Amygdala (tissue), 56 donors: ENCODE results near the gene ATP5PO.
A peak's percentile ranks its signal among the peaks of the same experiment; 100 is the strongest.
"Not testable (repeated sequence)": the region's sequence is repeated elsewhere in the genome, so short reads cannot be mapped to it uniquely, and the experiment has no call there.

ENCODE experiments used
- DNase-seq, 56 donors: peaks; one replicate each; lab custom pipeline; 2025; lab: John Stamatoyannopoulos, UW

ATP5PO gene

DNA sequence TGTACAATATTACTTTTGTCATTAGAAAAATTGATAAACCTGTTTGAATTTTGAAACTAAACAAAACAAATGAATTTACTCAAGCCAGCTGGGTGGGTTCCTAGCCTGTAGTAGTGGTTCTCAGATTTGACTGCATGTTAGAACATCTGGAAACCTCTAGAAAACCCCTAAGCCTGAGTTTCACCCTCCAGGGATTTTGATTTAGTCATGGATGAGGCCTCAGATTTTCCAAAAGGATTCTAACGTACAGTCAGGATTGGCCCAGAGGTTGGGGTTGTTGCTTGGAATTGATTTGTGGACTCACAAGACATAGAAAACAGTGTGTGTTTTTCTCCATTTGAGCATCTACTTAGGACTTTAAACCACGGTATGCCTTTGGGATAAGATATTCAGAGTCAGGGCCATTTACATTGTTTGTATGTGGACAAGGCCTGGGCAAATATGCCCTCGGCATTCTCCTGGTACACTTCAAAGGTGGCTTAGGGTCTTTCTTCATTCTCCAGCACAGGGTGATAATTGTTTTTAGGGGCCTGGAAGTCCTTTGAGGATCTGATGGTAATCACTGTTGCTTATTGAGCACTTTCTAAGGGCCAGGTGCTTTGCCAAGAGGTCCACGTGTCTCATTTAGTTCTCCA is 42.6 kb downstream of the ATP5PO start:
- DNase-seq, result no peak

DNA sequence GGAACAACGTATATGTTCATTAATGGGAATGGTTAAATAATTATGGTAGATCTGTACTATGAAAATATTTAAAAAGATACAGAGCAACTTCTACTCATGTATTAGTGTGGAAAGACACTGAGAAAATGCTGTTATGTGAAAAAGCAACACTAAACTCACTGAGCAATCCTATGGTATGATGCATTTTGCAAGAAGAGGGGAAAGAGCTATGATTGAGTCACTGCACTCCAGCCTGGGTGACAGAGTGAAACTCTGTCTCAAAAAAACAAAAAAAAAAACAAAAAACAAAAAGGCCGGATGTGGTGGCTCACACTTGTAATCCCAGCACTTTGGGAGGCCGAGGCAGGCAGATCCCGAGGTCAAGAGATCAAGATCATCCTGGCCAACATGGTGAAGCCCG is 44.4 kb downstream of the ATP5PO start:
- DNase-seq, result no peak

DNA sequence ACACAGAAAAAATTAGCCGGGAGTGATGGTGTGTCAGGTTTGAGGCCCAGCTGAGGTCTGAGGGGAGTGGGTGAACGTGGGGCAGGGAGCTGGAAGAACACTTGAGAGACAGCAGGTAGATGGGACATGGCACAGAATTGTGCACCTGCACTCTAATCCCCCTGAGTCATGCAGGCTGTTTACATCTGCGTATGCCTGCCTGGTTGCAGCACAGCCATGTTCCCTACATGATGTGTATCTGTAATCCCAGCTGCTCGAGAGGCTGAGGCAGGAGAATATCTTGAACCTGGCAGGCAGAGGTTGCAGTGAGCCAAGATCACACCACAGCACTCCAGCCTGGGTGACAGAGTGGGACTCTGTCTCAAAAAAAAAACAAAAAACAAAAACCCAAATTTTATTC is 44.8 kb downstream of the ATP5PO start:
- no peak for DNase-seq

DNA sequence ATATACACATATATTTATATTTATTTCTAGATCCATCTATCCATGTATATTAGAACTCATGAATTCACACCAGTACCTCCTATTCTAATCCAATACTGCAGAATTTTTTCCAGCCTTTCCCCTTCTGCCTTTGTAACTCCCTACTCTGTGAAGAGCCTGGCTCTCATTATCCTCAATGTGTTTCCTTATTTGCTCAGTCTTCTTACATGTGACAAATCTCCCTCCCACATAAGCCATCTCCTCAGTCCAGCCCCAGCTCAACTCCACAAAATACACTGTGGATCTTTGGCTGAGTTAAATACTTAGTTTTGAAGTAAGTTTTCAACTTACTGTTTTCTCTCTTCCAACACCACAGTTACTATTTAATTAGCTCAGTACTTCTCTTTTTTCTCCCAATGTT is 45.7 kb downstream of the ATP5PO start:
- DNase-seq, result no peak

DNA sequence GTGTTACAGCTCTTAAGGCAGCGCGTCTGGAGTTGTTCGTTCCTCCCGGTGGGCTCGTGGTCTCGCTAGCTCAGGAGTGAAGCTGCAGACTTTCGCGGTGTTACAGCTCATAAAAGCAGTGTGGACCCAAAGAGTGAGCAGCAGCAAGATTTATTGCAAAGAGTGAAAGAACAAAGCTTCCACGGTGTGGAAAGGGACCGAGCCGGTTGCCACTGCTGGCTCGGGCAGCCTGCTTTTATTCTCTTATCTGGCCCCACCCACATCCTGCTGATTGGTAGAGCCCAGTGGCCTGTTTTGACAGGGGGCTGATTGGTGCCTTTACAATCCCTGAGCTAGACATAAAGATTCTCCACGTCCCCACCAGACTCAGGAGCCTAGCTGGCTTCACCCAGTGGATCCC is 47.7 kb downstream of the ATP5PO start:
- not testable (repeated sequence) for DNase-seq

DNA sequence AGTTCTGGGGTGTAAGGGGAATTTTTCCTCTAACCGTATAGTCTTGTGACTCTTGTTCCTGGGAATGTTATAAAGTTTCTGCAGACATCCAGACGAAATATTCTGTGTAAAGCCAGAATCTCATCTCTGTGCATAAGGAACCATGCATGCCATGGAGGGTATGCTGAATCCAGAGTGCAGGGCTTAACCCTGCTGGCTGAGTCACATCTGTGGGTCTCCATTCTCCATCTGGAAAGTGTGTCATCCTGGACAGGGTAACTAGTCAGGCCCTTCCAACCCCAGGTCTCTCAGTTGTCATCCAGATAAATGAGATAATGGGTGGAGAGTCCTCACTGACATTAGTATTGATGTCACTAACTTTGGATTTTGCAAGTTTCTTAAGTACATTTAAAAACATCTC is 48.8 kb downstream of the ATP5PO start:
- DNase-seq, result no peak

DNA sequence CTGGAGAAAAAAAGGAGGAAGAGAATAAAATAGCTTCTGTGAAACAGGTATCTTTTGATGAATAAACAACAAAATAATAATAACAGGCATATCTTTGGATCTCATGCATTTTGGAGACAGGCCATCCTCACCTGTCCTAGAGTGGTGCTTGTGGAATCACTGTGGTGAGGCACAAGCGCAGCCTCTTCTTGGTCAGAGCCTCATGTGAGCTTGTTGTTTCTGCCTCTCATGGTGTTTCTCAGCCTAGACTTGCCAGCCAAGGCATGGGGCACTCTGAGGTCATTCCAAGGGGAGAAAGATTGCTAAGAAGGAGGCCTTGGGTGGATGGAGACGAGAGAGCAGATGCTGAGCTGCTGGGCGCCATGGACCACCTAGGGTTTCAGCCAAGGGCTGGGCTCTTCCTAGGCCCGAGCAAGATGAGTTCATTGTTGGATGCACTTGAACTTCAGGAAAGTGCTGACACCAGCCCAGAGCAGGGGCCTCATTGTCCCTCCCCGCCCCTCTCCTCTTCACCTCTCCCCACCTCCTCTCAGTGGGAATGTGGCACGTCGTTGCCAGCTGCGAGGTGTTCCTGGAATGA is 49.5 kb downstream of the ATP5PO start:
- no peak for DNase-seq

DNA sequence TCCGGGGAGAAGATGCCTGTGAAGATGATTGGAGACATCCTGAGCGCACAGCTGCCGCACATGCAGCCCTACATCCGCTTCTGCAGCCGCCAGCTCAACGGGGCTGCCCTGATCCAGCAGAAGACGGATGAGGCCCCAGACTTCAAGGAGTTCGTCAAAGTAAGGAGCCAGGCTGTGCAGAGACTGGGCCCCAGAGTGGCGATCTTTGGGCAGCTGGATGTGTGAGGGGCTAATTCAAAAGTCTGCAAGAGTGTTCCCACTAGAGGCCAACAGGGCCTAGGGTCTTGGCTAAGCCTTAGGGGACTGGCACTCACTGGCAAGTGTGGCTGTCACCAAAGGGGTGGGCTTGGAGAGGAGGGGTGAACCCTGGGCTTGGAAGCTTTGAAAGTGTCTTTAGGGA is 50.4 kb downstream of the ATP5PO start:
- no peak for DNase-seq

DNA sequence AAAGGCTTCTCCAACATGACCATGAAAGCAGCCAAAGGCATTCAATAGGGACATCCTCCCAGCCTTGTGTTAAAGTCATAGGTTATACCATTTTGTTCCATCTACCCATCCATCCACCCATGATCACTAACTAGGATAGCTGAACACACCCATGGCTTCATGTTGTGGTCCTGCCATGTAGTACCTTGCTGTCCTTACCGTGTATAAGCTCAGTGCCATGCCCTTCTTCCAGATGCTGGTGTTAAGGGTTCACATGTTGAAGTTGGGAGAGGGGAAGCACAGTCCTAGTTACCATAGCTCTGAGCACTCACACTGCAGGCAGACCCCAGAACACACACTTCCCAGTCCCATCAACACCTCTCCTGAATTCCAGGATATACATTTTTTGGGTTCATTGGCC is 51.5 kb downstream of the ATP5PO start:
- no peak for DNase-seq

DNA sequence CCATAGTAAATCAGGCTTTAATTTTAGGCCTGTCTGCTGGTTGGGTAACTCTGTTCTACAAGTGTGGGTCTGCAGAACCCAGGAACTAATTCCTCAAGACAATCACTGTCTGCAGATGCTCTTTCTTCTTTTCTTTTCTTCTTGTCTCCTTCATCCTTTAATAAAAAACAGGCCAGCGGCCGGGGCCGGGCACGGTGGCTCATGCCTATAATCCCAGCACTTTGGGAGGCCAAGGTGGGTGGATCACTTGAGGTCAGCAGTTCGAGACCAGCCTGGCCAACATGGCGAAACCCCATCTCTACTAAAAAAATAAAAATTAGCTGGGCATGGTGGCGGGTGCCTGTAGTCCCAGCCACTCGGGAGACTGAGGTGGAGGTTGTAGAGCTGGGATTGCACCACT is 52.4 kb downstream of the ATP5PO start:
- DNase-seq, result not testable (repeated sequence)

DNA sequence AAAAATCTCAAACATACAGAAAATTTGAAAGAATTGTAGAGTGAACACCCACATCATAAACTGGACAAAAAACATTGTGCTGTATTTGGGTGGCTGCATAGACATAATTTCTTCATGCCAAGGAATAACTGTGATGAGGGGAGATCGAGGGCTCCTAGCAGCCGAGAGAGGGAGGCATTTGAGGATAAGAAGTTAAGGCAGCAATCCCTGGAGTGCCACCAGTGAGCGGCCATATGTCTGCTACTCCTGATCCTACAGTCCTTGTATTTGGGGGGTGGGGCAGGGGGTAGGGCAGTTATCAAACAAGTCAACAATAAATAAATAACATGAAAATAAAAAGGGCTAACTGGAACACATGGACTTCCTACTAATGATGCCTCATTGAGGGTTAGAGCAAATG is 54.5 kb downstream of the ATP5PO start:
- no peak for DNase-seq

DNA sequence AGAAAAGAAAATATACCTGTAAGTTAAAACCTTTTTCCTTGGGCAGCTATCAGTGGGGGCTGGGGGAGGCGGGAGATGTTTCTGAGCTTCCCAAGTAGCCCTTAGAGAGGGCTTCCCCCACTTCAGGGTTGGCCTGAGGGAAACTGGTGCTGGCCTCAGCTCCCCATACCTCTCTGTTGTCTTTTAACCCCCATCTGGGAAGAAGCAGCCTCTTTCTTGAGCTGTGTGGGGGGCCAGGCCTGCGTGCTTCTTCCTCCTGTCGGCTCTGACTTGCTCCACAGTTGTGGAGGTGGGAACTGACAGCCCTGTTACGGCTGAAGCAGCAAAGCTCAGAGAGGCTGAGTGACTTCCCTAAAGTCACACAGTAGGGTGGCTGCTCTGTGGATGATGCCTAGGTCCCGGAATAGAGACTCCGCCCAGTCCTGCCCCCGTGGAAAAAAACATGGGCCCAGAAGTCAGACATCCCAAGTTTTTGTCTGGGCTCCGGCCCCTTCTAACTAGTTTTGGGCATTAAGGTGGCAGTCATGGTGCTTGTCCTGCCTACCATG is 55.2 kb downstream of the ATP5PO start:
- DNase-seq, result no peak

DNA sequence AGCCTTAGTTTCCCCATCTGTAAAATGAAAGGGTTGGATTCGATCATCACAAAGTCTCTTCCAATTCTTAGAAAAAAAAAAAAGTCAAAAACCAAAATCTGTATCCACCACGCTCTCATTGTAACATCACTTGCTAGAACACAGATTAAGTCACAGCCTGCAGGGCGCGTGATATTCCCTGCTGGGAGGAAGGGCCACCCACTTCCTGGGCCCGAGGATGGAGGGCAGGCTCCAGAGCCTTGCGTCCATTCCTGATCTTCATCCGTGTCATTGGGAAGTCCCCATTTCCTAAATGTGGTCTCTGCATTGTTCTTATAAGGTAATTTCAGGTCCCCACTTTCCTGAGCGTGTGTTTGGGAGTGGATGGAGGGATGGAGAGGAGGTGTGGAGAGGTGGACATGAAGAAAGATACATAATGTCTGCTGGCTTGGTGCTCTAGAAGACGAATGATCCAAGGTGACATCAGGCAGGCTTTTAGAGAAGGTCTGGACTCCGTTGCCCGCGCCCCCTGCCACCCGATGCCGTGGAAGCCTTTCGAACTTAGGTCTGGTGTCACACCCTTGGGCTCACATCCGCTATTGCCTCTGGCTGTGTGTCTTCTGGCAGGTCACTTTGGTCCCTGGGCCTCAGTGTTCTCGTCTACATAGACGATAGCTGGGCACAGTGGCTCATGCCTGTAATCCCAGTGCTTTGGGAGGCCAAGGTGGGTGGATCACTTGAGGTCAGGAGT is 56.1 kb downstream of the ATP5PO start:
- DNase-seq, result no peak

DNA sequence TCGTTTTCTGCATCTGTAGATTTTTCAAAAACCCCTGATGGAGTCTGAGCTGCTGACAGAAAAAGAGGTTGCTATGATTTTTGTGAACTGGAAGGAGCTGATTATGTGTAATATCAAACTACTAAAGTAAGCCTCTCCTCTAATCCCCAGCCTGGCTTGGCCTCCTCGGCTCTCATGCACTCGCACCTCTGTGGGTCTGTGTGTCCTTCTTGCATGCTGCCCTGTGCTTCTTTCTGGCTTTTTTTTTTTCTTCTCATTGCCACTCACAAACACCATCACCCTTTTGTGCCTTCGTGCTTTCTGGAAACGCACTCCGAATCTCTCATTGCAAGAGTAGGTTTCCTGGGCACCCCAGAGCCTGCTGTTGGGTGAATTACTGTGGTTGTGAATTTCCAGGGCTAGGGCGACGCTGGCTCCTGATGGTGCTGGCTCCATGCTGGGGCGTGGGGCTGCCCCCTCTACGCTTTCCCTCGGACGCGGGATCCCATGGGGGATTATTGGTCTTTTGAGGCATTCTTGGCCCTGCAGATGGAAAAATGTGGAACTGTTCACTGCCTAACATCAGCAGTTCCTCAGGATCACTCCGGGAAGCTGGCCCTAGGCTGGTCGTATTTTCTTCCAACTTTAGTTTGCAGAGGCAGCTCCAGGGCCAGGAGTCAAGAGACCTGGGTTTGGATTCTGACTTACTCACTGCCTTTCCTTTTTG is 56.8 kb downstream of the ATP5PO start:
- peak in 2 of 56 donors; percentile 34 to 56 for DNase-seq

DNA sequence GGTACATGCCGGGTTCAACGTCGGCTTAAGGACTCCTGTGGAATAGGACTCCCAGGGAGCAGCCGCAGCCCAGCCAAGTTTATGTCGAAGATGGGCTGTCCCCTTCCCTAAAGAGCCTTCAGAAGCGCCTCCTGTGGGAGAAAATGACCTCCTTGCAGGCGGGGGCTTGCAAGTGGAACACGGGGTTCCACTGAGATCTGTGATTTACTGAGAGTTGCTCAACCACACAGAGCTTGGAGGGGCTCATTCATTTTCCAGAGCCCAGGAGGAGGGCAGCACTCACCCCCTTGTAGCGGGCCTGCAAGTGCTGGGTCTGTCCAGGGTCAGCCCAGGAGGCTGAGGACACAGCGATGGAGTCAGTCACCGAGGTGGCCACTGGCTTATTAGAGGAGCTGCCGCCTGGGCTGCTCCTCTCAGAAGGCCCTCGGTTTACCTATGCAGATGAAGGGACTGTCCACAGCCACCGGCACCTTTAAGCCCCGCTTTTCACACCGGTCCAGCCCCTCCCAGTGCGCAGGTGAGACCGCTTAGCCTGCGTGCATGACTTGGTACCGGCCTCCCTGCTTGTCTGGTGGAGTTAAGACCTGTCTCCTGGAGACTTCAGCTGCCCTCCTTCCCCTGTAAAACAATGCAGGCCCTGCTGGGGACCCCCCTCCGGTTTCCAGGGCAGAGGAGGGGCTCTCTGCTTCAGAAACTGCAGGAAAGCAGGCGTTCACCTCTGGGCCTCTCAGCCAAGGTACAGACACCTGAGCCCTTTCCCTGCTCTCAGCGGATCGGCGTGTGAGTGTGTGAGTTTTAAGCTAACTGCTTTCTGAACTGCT is 57.5 kb downstream of the ATP5PO start:
- no peak for DNase-seq

DNA sequence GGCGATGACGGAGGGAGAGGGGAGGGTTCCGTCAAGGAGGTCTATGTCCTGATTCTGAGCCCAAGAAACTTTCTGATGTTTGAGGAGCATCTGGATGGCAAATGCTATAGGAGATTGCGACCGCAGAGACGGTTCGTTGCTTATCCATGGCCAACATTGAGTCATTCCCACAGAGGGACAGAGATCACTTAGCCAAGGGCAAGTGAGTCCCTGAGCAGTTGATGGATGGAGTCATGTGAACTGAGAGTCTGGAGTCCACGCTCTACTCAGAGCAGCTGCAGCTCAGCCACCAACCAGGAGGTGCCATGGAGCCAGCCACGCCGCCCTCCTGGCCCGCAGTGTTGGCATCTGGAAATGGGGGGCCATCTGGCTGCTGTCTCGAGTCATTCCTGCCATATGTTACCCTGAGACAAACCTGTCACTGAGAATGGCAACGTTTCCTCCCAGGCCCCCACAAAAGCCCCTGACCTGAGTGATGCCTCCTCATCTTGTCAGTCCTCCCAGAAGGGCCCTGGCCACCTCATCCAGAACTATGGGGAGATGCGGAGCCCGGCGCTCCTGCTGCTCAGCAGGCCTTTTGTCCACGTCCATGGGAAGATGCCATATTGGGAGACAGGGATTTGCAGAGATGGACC is 58.6 kb downstream of the ATP5PO start:
- DNase-seq, result no peak

DNA sequence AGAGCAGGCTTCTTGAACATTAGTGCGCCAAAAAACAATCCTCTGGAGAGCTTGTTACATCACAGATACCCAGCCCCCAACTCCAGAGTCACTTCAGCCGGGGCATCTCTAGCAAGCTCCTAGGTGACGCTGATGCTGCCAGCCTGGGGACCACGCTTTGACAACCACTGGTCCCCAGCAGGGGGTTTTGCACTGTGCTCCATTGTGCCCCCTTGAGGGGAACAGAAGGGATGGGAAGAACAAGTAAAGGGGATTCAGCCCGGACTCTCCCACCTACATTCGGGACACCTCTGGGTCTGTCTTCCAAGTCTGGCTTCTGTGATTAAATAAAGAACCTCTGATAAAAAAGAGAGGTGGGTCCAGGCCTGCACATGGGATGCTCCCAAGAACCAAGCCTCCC is 60.4 kb downstream of the ATP5PO start:
- DNase-seq, result no peak

DNA sequence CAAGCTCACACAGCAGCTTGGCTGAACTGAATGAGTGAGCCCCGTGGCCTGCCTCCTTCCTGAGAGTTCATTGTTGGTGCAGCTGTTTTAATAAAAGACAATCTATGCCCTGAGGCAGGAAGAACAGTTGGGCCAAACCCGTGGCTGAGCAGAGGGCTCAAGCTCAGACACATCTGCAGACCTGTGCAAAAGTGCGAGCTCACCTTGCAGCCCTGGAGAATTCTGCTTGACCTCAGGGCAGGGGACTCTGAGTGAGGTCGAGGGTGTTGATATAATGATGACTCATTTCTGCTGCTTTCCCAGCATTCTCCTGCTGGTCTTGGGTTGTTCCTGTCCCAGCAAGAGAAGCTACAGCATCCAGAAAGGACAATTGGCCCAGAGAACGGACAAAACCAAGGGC is 61.0 kb downstream of the ATP5PO start:
- DNase-seq, result no peak
